ENCODE measurements around the gene PPP1R37. TPM values are rescaled to one million over a fixed set of nuclear protein-coding genes. Genes with fewer than 3 reads are reported as not detected.

PPP1R37 gene
- total RNA-seq, 1 experiment from 2014 or later: 20.4 TPM

DNA sequence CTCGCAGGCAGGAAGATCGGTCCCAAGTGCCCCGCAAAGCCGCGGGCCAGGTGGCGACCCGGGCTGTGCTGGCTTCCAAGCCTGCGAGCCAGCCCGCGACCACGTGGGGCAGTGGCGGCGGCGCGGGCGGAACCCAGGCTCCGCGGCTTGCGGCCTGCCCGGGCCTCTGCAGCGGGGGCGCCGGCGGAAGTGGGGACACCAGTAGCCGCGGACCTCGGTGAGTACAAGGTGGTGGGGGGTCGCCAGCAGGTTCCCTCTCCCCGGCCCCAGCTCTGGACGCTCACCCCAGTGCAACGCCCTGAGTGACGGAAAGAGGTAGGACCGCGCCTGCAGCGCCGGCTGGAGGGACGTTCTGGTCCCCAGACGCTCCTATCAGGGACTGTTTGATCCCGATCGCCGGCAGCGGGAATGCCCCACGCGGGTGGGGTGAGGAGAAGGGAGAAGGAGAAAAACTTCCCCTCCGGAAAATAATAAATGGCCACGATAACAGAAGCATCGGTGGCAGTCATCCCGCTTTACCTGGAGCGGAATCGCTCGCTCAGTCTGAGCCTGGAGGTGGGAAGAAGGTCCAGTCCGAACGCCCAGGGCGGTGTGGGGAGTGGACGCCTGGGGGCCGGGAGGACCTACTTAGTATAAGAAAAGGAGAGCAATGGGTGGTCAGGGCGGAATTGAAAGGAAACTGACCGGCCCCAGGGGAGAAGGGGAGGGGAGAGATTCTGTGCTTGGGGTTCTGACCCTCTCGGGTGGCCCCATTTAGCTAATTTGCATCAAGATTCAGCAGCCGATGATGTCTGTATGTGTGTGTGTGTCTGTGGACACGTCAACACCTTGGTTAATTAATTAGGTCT lies 13.7 kb upstream of the PPP1R37 start, which contains the start of gene GEMIN7:
TSS of gene GEMIN7 (plus strand) at position 198 of the 848 bp plus-strand sequence. CDS start 10,855 bp downstream, outside the sequence.
- peaks cover 4% of the 10 kb centered on the region; the same call in 1 of the 2 replicates for H3K36me3 ChIP-seq (ENCODE audit: control insufficient read depth, insufficient read depth, low read length)
- H3K4me3 ChIP-seq (ENCODE audit: low read depth in 2 of 2, low read length in 2 of 2): peak within 1 kb of the TSS; percentile 95 to 96
- peak within 1 kb of the TSS; percentile 91 for H3K27ac ChIP-seq (ENCODE audit: low read length)
- DNase-seq (ENCODE audit: low read depth, low spot score) (no peak), ATAC-seq (peak; percentile 70)
- peaks cover 18% of the 10 kb centered on the region for H3K4me1 ChIP-seq (ENCODE audit: control insufficient read depth, insufficient read depth, low read length)
- no peaks in the 10 kb centered on the region for H3K9me3 ChIP-seq (ENCODE audit: control insufficient read depth, insufficient read depth, low read depth, low read length)
- intact Hi-C loops (cut with micrococcal nuclease; ENCODE audit: unreplicated experiment) (no loop called here), in situ Hi-C loops (cut with HindIII; ENCODE audit: low pct_unique_long_range_greater_than_20kb, low sequenced_read_pairs) (no loop called here)
- no peaks in the 10 kb centered on the region for H3K27me3 ChIP-seq (ENCODE audit: control insufficient read depth, insufficient read depth, low read length)
- POLR2A ChIA-PET: no interaction called here
- CTCF ChIA-PET: no interaction called here
- TF ChIP-seq REST (IDR thresholded peaks at IDR 0.05; ENCODE audit: insufficient read depth in 1 of 2, low read depth in 2 of 2, low read length in 1 of 2): no peak
- TF ChIP-seq TCF7L2 (IDR thresholded peaks at IDR 0.05; ENCODE audit: low read depth, low read length): peak; percentile 53; the same call in 1 of the 2 replicates
- TF ChIP-seq POLR2AphosphoS5 (IDR thresholded peaks at IDR 0.05; ENCODE audit: low read depth, low read length): peak; percentile 73
- no peak for TF ChIP-seq CTCF (IDR thresholded peaks at IDR 0.05)
- TF ChIP-seq SIN3A (IDR thresholded peaks at IDR 0.05; ENCODE audit: borderline replicate concordance, insufficient read depth, low read depth, low read length): peak; percentile 57; the same call in 1 of the 2 replicates
- BruUV-seq (replicated peaks): no TSS peak

- Histone ChIP-seq H3K4me1 (ENCODE audit: control insufficient read depth, insufficient read depth, low read length) (peaks cover 13% of the 10 kb centered on the region), H3K9me3 (ENCODE audit: control insufficient read depth, insufficient read depth, low read depth, low read length) (no peaks in the 10 kb centered on the region), H3K36me3 (ENCODE audit: control insufficient read depth, insufficient read depth, low read length) (peaks cover 4% of the 10 kb centered on the region; the same call in 1 of the 2 replicates), H3K4me3 (ENCODE audit: low read depth in 2 of 2, low read length in 2 of 2) (peak overlapping the region; percentile 95 to 96), H3K27ac (ENCODE audit: low read length) (peak overlapping the region; percentile 91), H3K27me3 (ENCODE audit: control insufficient read depth, insufficient read depth, low read length) (no peaks in the 10 kb centered on the region)
- POLR2A ChIA-PET: no interaction called here
- DNase-seq (ENCODE audit: low read depth, low spot score): no peak
- in situ Hi-C loops (cut with HindIII; ENCODE audit: low pct_unique_long_range_greater_than_20kb, low sequenced_read_pairs): no loop called here
- CTCF ChIA-PET: interaction anchor here (0.6 kb wide), 2 partner anchors 68 to 72 kb away, joined by 3 read pairs; no protein-coding TSS in a partner anchor
- TF ChIP-seq POLR2AphosphoS5 (IDR thresholded peaks at IDR 0.05; ENCODE audit: low read depth, low read length) (no peak), REST (IDR thresholded peaks at IDR 0.05; ENCODE audit: insufficient read depth in 1 of 2, low read depth in 2 of 2, low read length in 1 of 2) (no peak), TCF7L2 (IDR thresholded peaks at IDR 0.05; ENCODE audit: low read depth, low read length) (no peak), SIN3A (IDR thresholded peaks at IDR 0.05; ENCODE audit: borderline replicate concordance, insufficient read depth, low read depth, low read length) (no peak), CTCF (IDR thresholded peaks at IDR 0.05) (no peak)
- intact Hi-C loops (cut with micrococcal nuclease; ENCODE audit: unreplicated experiment): no loop called here
- ATAC-seq: no peak
- TSS peak; percentile 75 for BruUV-seq (replicated peaks)
Observed at GRCh38 chr19:45079911-45080370, 13.0 kb upstream of the PPP1R37 start.
